ENCODE results near the gene CFAP54.
"Not testable (repeated sequence)": the region's sequence is repeated elsewhere in the genome, so short reads cannot be mapped to it uniquely, and the experiment has no call there.

The CFAP54 gene

GRCh38 chr12:96457191-96457930, 32.0 kb upstream of the CFAP54 start (continued):
- TF ChIP-seq CSRNP3 (CRISPR knock-in tag; IDR thresholded peaks at IDR 0.05) (no peak), TOX (CRISPR knock-in tag; IDR thresholded peaks at IDR 0.05; ENCODE audit: borderline replicate concordance) (no peak), CSDC2 (CRISPR knock-in tag; IDR thresholded peaks at IDR 0.05) (no peak), ZNF8 (CRISPR knock-in tag; IDR thresholded peaks at IDR 0.05) (no peak)

- ATAC-seq, result not testable (repeated sequence)
Observed at GRCh38 chr12:96459281-96459680, 30.1 kb upstream of the CFAP54 start.

- no peak for ATAC-seq
Observed at GRCh38 chr12:96462571-96463280, 26.7 kb upstream of the CFAP54 start.

GRCh38 chr12:96465896-96466295, 23.5 kb upstream of the CFAP54 start:
- ATAC-seq, result no peak
- TF ChIP-seq ISL1 (CRISPR knock-in tag; IDR thresholded peaks at IDR 0.05) (no peak), ESRRG (CRISPR knock-in tag; IDR thresholded peaks at IDR 0.05) (no peak), GLIS3 (CRISPR knock-in tag; IDR thresholded peaks at IDR 0.05) (no peak)

More at GRCh38 chr12:96462571-96463280, 26.7 kb upstream of the CFAP54 start:
- TF ChIP-seq ZFP30 (CRISPR knock-in tag; IDR thresholded peaks at IDR 0.05) (no peak), TOX (CRISPR knock-in tag; IDR thresholded peaks at IDR 0.05; ENCODE audit: borderline replicate concordance) (no peak)

GRCh38 chr12:96466939-96467751, 22.2 kb upstream of the CFAP54 start:
- TF ChIP-seq ISL1 (CRISPR knock-in tag; IDR thresholded peaks at IDR 0.05) (no peak), PATZ1 (CRISPR knock-in tag; IDR thresholded peaks at IDR 0.05; ENCODE audit: borderline replicate concordance) (no peak), GLIS3 (CRISPR knock-in tag; IDR thresholded peaks at IDR 0.05) (no peak)
- no peak for ATAC-seq

GRCh38 chr12:96471368-96472050, 17.9 kb upstream of the CFAP54 start:
- peak; percentile 53; the same call in 2 of the 3 replicates for ATAC-seq
- TF ChIP-seq ESRRG (CRISPR knock-in tag; IDR thresholded peaks at IDR 0.05), result no peak
- no peak for TF ChIP-seq TCF4 (CRISPR knock-in tag; IDR thresholded peaks at IDR 0.05; ENCODE audit: borderline replicate concordance)
- no peak for TF ChIP-seq GLIS3 (CRISPR knock-in tag; IDR thresholded peaks at IDR 0.05)
- no peak for TF ChIP-seq OSR1 (CRISPR knock-in tag; IDR thresholded peaks at IDR 0.05)
- TF ChIP-seq ZC3H10 (CRISPR knock-in tag; IDR thresholded peaks at IDR 0.05), result no peak
- no peak for TF ChIP-seq TSHZ2 (CRISPR knock-in tag; IDR thresholded peaks at IDR 0.05)
- no peak for TF ChIP-seq PPARA (CRISPR knock-in tag; IDR thresholded peaks at IDR 0.05; ENCODE audit: borderline replicate concordance)
- no peak for TF ChIP-seq ISL1 (CRISPR knock-in tag; IDR thresholded peaks at IDR 0.05)
- TF ChIP-seq ZNF565 (CRISPR knock-in tag; conservative IDR thresholded peaks at IDR 0.05; ENCODE audit: low read depth), result no peak
- no peak for TF ChIP-seq ZNF8 (CRISPR knock-in tag; IDR thresholded peaks at IDR 0.05)
- TF ChIP-seq PATZ1 (CRISPR knock-in tag; IDR thresholded peaks at IDR 0.05; ENCODE audit: borderline replicate concordance), result no peak

Data from SK-N-SH treated with all-trans-retinoic acid at 6 μM for 48 hours (cell line).